ENCODE results near the gene CCL26. TPM values are rescaled to one million over a fixed set of nuclear protein-coding genes. Genes with fewer than 3 reads are reported as not detected.
"Not testable (repeated sequence)": the region's sequence is repeated elsewhere in the genome, so short reads cannot be mapped to it uniquely, and the experiment has no call there.

Gene CCL26
- total and polyA plus RNA-seq, 10 of the 15 experiments (the other 5 are each of a cell fraction or from before 2014, with no cell fraction given), result not detected

DNA sequence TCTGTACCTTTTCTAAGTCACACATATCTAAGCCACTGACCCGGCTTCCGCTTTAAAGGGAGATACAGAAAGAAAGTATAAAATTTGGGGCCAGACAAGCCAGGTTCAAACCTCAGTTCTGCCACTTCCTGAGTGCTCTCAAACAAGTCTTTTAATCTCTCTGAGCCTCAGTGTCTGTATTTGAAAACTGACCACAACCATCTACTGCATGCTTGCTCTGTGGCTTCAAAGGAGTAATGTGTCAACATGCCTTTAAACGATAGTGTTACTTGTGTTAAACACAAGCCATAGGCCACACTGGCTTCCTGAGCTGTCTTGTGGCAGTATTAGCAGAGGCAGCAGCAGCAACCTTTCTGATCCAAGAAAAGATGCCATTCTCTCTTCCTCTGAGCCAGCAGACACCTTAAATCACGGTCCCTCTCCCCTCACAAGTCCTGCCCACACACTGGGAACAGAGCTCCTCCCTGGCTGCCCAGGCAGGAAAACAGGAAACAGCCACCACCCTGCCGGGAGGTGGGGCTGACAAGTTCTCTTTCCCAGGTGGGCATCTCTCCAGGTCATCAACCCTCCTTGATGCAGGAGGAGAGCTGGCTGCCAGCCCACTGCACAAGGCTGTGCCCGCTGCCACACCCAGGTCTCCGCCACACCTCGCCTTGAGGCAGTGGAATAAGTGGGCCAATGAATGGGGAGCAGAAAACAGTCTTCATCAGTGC lies 44.0 kb downstream of the CCL26 start:
- H3K4me3 ChIP-seq, result no peak overlapping the region
- TF ChIP-seq, protein P1, sequence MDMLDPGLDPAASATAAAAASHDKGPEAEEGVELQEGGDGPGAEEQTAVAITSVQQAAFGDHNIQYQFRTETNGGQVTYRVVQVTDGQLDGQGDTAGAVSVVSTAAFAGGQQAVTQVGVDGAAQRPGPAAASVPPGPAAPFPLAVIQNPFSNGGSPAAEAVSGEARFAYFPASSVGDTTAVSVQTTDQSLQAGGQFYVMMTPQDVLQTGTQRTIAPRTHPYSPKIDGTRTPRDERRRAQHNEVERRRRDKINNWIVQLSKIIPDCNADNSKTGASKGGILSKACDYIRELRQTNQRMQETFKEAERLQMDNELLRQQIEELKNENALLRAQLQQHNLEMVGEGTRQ (IDR thresholded peaks at IDR 0.05; ENCODE audit: borderline replicate concordance, low read depth, low read length), result no peak
- TF ChIP-seq RUNX3 (IDR thresholded peaks at IDR 0.05; ENCODE audit: low read length), result peak; percentile 81
- TF ChIP-seq EED (IDR thresholded peaks at IDR 0.05; ENCODE audit: low read depth), result 0 out of 2 replicates have a peak, but pooled peaks have one; percentile 28
- TF ChIP-seq MTA2 (IDR thresholded peaks at IDR 0.05; ENCODE audit: low read depth), result peak; percentile 23; the same call in 1 of the 2 replicates
- TF ChIP-seq IKZF1 (conservative IDR thresholded peaks at IDR 0.05), result 0 out of 2 replicates have a peak, but pooled peaks have one; percentile 22
- no peaks in the 10 kb centered on the region for H3K9me3 ChIP-seq (replicated peaks; ENCODE audit: control insufficient read depth, insufficient read depth, low read length)
- ATAC-seq (peak; percentile 60), FAIRE-seq (no peak), DNase-seq (ENCODE audit: low read depth, low spot score) (no peak)
- no peaks in the 10 kb centered on the region for H3K79me2 ChIP-seq (ENCODE audit: control insufficient read depth, insufficient read depth, low read length)
- no TSS peak for BruUV-seq (replicated peaks)
- peak overlapping the region; percentile 63 for H3K27ac ChIP-seq (ENCODE audit: control insufficient read depth, insufficient read depth)
- H3K27me3 ChIP-seq (replicated peaks in 1 of 2; ENCODE audit: control insufficient read depth in 2 of 2, insufficient read depth in 2 of 2, low read length in 1 of 2), result no peaks in the 10 kb centered on the region
- CTCF ChIA-PET, result interaction anchor here (0.7 kb wide), 1 partner anchor 49 kb away, joined by 3 read pairs; no protein-coding TSS in a partner anchor
- H2AFZ ChIP-seq (ENCODE audit: control insufficient read depth, low read depth, low read length), result peak overlapping the region; percentile 89
- SMC1A ChIA-PET (ENCODE audit: uncharacterized antibody, unreplicated experiment), result interaction anchor here (1.1 kb wide), 1 partner anchor 12 kb away, joined by 4 read pairs; no protein-coding TSS in a partner anchor
- POLR2A ChIA-PET, result interaction anchor here (0.5 to 0.6 kb wide), 2 partner anchors 14 to 637 kb away, joined by 3 to 4 read pairs; no protein-coding TSS in a partner anchor
- H3K4me2 ChIP-seq (ENCODE audit: control insufficient read depth, insufficient read depth), result peak overlapping the region; percentile 47; the same call in 1 of the 2 replicates
- no peak overlapping the region for H3K9ac ChIP-seq (ENCODE audit: control insufficient read depth, insufficient read depth, low read length)
- H3K36me3 ChIP-seq (ENCODE audit: control insufficient read depth in 2 of 2, insufficient read depth in 2 of 2, low read length in 1 of 2), result no peaks in the 10 kb centered on the region
- in situ Hi-C loops (cut with MboI) (no loop called here), intact Hi-C loops (cut with micrococcal nuclease; ENCODE audit: unreplicated experiment) (no loop called here)
- no peaks in the 10 kb centered on the region for H4K20me1 ChIP-seq (ENCODE audit: control insufficient read depth, insufficient read depth)
- RAD21 ChIA-PET (ENCODE audit: unreplicated experiment), result interaction anchor here (0.7 to 1.5 kb wide), 4 partner anchors 11 to 86 kb away, joined by 3 to 10 read pairs (median 4); partner anchors contain the start of gene HIP1
- H3K4me1 ChIP-seq (ENCODE audit: control insufficient read depth, insufficient read depth, low read length), result peaks cover 26% of the 10 kb centered on the region
- 41% methylated on average over 8 of the region's 8 CpGs for WGBS (ENCODE audit: insufficient coverage, insufficient replicate concordance, low lambda C conversion rate, missing lambda C conversion rate)

DNA sequence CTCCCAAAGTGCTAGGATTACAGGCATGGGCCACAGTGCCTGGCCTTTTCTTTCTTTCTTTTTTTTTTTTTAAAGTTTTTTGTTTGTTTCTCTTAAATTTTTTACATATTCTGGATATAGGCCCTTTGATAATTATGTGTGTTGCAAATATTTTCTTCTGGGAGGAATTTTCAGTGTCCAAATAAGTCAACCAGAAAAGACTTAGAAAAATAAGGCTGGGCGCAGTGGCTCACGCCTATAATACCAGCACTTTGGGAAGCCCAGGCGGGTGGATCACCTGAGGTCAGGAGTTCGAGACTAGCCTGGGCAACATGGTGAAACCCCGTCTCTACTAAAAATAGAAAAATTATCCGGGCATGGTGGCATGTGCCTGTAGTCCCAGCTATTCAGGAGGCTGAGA lies 44.7 kb downstream of the CCL26 start:
- SMC1A ChIA-PET (ENCODE audit: uncharacterized antibody, unreplicated experiment); POLR2A ChIA-PET; H3K79me2 ChIP-seq (ENCODE audit: control insufficient read depth, insufficient read depth, low read length); H3K4me2 ChIP-seq (ENCODE audit: control insufficient read depth, insufficient read depth); H2AFZ ChIP-seq (ENCODE audit: control insufficient read depth, low read depth, low read length); H3K36me3 ChIP-seq (ENCODE audit: control insufficient read depth in 2 of 2, insufficient read depth in 2 of 2, low read length in 1 of 2); ATAC-seq; H3K27ac ChIP-seq (ENCODE audit: control insufficient read depth, insufficient read depth); intact Hi-C loops (cut with micrococcal nuclease; ENCODE audit: unreplicated experiment); FAIRE-seq; DNase-seq (ENCODE audit: low read depth, low spot score); H4K20me1 ChIP-seq (ENCODE audit: control insufficient read depth, insufficient read depth); H3K9me3 ChIP-seq (replicated peaks; ENCODE audit: control insufficient read depth, insufficient read depth, low read length); H3K27me3 ChIP-seq (replicated peaks in 1 of 2; ENCODE audit: control insufficient read depth in 2 of 2, insufficient read depth in 2 of 2, low read length in 1 of 2); BruUV-seq (replicated peaks); in situ Hi-C loops (cut with MboI); H3K9ac ChIP-seq (ENCODE audit: control insufficient read depth, insufficient read depth, low read length); H3K4me3 ChIP-seq: not testable (repeated sequence)
- ChIA-PET RAD21 (ENCODE audit: unreplicated experiment) (interaction anchor here (0.7 to 1.5 kb wide), 3 partner anchors 12 to 85 kb away, joined by 3 to 10 read pairs (median 4); partner anchors contain the start of gene HIP1), CTCF (interaction anchor here (0.7 kb wide), 1 partner anchor 50 kb away, joined by 3 read pairs; no protein-coding TSS in a partner anchor)
- 81% methylated on average over 6 of the region's 6 CpGs for WGBS (ENCODE audit: insufficient coverage, insufficient replicate concordance, low lambda C conversion rate, missing lambda C conversion rate)
- H3K4me1 ChIP-seq (ENCODE audit: control insufficient read depth, insufficient read depth, low read length), result peaks cover 26% of the 10 kb centered on the region

Data from GM12878 (cell line).